ENCODE measurements around the gene KRT17.
"Not testable (repeated sequence)": the region's sequence is repeated elsewhere in the genome, so short reads cannot be mapped to it uniquely, and the experiment has no call there.

The KRT17 gene

DNA sequence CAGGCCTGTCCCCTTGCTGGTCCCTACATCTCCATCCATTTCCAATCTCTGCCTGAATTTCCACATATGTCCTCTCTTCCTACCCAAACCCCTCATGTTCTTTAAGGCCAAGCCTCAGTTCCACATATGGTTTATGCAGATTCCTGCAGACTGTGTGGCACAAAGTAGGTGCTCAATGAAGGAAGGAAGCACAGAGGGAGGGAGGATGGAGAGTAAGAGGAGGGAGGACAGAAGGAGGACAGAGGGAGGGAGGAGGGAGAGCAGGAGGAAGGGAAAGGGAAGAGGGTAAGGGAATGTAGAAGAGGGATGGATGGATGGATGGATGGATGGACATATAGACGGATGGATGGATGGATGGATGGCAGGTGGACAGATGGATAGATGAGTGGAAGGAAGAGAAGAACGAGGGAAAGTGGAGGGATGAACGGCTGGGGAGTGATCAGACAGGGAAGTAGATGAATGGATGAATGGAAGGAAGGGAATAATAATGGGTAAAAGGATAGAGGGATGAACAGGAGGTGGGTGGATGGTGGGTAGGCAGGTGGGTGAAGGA, 29.9 kb downstream of the KRT17 start:
- DNase-seq (ENCODE audit: low read depth, low spot score): no peak

DNA sequence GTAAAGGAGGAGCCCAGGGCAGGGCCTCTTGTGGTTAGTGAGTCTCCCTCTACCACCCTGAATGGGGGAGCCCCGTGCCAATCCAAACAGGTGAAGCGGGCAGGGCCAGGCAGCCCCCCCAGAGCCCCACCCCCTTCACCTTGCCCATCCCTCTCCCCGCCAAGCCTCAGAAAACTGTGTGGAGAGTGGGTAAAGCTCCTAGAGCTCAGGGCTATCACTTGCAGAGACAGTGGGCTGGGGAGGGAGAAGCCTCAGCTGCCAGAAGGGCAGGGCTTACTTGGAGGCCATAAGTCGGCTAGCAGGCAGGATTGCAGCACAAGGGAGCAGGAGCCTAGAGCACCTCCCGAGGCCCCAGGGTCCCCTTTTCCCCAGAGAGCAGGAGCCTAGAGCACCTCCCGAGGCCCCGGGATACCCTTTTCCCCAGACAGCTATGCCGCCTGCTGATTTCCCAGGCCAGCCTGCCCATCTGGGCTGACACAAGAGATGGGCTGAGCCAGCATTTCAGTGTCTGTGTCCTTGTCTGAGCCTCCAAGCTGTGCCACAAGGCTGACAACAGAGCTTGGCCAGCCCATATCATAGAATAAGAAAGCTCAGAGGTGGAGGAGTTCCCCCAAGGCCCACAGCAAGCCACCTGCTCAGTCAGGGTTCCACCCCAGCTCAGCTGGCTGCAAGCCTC, 30.9 kb downstream of the KRT17 start:
- DNase-seq (ENCODE audit: low read depth, low spot score): no peak

DNA sequence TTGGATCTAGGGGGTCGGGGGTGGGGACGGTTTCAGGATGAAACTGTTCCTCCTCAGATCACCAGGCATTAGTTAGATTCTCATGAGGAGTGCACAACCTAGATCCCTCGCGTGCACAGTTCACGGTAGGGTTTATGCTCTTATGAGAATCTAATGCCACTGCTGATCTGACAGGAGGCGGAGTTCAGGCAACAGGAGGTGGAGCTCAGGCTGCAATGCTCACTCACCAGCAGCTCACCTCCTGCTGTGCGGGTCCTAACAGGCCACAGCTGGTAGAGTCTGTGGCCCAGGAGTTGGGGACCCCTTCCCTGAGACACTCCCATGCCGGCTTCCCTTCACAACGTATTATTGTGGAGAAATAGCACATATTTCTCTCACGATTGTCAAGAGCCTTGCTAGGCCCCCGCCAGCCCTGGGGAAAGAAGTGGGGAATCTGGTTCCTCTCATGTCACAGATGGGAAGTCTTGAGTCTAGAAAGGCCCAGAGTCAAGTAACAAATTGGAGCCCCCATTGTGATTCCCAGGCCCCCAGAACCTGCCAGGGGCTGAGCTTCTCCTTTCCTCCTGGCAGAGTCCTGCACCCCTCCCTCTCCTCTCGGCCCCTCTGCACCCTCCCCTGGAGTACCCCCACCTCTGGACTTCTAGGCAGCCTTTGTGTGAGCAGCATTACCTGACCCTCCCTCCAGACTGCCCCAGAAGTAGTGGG, 31.6 kb downstream of the KRT17 start:
- no peak for DNase-seq (ENCODE audit: low read depth, low spot score)

DNA sequence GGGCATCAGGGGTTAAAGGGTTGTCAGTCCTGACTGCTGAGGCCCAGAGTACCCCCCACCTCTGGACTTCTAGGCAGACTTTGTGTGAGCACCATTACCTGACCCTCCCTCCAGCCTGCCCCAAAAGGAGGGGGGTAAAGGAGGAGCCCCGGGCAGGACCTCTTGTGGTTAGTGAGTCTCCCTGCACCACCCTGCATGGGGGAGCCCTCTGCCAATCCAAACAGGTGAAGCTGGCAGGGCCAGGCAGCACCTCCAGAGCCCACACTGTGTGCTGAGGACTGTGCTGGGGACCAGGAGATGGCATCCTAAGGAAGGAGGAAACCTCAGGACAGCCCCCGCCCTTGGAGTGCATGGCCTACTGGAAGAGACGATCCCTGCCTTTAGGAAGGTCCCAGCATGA, 35.1 kb downstream of the KRT17 start:
- DNase-seq (ENCODE audit: low read depth, low spot score): no peak

DNA sequence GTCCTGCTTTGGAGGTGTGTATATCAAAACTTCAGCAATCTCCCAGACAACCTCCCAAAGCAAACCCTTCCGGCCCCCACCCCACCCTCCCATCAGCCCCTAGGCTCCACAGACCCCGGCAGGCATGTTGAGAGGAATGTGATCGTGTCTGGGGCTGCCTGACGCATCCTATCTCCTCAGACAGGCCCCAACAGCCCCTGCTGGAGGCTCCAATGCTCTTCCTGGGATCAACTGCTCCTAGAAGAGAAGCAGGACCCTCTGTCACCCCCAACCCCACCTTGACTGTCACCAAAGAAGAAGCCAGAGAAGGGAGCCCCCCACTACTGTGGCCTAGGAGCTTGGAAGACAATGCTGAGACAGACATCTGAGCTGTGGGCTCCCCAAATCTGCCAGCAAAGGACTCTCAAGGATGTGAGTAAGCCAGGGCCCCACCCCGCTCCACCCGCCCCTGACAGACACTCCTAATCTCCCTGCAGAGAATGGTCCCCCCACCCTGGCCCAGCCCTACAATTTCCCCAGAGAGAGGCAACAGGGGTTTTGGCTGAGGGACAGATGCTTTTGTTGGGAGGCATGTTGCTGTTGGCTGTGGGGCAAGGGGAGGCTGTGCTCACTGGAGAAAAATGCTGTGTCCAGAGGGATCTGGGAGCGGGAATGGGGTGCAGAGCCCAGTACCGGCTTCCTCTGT, 36.1 kb downstream of the KRT17 start:
- no peak for DNase-seq (ENCODE audit: low read depth, low spot score)

DNA sequence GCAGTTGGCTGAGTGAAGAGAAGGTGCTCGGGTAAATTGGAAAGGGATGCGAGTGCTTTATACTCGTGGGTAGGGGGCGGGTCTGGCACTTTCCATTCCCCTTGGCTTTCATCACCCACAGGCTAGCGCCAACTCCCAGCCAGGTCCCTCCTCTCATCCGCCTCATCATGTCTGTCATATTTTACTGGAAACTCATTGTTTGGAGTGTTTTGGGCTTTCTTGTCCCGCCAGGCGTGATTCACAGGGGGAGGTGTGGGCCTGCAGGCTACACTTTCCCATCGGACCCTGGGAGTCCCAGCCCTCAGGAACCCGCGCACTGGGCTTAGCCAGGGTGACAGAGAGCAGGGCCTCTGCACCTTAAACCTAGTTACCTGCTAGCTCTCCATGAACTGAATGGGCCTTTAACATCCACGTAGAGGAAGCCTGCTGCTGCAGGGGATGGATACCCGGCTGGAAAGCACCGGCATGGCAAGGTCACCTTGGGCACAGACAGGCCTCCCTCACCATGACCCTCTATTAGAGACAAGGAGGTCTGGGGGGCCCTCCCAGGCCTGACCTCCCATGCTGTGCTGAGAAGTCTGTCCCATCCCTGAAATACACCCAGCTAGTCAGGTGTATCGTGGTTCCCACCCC, 37.4 kb downstream of the KRT17 start, which contains the start of gene KRT14:
Gene KRT14, minus strand, starts transcription at position 33 of the 633 bp plus-strand sequence. CDS start 61 bp downstream, outside the sequence.
- DNase-seq (ENCODE audit: low read depth, low spot score): no peak

DNA sequence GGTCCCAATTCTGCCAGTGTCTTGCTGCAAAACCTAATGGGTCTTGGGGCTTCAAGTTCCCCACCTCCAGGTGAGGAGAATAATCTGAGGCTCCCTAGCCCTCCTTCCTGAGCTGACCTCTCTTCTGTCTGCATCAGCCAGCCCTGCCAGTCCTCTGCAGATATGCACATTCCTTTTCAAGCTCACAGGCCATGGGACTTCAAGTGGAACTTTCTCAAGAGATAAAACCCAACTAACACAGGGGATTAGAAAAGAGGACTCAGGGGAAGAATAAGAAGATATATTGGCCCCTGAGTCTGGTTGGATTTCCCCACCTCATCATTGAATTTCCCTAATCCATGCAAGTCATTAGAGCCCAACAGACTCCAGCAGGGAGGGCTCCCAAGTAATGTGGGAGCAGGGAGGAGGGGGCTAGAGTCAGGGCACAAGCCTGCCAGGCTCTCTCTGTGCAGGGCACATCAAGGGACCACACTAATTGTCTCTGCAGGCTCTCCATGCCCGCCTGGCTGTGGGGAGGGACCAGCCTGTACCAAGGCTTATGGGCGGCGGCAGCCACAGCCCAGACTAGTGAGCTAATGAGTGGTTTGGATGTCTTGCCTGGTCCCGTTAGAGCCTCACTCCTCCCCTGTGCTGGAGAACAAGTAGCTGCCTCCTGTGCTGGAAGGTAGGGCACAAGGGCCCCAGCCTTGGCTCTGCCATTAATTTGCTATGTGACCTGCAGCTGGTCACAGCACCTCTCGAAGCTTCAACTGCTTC, 38.9 kb downstream of the KRT17 start:
- DNase-seq (ENCODE audit: low read depth, low spot score): no peak

DNA sequence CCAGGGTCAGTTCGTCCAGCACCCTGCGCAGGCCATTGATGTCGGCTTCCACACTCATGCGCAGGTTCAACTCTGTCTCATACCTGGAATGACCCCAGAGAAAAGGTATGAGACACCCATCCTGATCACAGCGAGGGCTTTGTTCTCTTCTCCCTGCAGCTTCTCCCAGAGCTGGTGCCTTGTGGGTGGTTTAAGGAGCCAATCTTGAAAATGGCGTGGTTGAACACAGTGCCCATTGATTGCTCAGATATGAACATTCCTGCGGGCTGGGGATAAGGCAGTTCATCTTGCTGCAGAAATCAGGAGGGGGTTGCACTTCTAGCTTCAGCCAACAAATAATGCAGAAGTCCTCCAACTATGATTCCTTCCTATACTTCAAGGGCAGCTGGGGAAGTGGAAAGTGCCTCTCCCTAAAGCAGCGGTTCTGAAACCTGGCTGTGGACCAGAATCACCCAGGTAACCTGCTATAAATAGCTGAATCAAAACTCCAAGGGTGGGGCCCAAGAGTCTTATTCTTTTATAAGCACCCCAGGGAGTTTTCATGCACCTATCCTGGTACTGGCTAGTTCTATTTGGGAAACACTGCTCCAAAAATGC, 39.9 kb downstream of the KRT17 start:
- not testable (repeated sequence) for DNase-seq (ENCODE audit: low read depth, low spot score)

DNA sequence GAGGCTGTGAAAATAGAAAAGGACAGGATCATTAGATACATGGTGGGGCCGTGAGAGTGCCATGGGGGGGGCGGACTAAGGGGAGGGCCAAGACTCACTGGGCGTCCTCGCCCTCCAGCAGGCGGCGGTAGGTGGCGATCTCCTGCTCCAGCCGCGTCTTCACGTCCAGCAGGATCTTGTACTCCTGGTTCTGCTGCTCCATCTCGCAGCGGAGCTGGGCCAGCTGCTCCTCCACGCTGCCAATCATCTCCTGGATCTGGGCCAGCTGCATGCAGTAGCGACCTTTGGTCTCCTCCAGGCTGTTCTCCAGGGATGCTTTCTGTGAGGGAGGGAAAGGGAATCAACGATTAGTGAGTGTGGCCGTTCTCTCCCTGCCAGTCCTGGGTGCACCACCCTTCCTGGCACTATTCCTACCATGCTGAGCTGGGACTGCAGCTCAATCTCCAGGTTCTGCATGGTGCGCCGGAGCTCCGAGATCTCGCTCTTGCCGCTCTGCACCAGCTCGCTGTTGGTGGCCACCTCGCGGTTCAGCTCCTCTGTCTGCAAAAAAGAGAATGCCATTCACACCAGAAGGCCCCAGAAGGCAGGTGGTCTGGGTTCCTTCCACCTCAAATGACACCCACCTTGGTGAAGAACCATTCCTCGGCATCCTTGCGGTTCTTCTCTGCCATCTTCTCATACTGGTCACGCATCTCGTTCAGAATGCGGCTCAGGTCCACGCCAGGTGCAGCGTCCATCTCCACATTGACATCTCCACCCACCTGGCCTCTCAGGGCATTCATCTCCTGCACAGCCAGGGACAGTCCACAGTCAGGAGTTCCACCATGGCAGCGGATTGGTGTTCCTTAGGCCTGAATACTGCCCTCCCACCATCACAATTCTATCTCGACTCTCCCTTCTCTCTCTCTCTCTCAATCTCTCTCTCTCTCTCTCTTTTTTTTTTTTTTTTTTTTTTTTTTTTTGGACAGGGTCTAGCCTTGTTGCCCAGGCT, 40.9 kb downstream of the KRT17 start:
- DNase-seq (ENCODE audit: low read depth, low spot score): no peak

DNA sequence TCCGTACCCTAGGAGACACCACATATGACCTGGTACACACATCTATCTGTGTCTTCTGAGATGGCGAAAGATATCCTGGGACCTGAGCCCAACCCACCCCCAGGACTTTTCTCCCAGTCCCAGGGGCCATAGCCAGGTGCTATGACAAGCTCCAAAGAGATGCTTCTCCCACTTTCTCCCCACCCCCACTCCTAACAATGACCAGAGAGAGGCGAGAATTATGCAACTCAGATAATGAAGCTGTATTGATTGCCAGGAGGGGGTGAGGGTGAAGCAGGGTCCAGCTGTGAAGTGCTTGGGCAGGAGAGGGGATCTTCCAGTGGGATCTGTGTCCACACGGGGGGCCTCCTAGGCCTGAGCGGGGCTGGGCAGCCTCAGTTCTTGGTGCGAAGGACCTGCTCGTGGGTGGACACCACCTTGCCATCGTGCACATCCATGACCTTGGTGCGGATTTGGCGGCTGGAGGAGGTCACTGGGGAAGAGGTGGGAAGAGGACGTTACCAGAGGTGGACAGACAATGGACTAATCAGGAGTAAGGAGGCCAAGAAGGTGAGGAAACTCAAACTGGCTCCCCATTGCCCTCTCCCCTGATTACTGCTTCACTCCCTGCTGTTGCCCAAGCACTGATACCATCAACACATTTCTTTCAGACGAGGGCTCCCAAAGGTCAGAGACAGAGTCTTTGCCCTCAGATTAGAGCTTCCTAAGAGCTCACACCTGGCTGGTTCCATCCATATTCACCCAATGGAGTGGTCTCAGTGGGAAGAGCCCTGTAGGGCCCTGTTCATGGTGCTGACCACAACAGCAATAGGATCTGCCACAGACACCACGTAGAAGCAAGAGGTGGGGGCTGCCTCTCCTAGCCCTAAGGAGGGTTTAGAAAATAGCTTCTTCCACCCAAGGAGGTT, 42.1 kb downstream of the KRT17 start:
- not testable (repeated sequence) for DNase-seq (ENCODE audit: low read depth, low spot score)

DNA sequence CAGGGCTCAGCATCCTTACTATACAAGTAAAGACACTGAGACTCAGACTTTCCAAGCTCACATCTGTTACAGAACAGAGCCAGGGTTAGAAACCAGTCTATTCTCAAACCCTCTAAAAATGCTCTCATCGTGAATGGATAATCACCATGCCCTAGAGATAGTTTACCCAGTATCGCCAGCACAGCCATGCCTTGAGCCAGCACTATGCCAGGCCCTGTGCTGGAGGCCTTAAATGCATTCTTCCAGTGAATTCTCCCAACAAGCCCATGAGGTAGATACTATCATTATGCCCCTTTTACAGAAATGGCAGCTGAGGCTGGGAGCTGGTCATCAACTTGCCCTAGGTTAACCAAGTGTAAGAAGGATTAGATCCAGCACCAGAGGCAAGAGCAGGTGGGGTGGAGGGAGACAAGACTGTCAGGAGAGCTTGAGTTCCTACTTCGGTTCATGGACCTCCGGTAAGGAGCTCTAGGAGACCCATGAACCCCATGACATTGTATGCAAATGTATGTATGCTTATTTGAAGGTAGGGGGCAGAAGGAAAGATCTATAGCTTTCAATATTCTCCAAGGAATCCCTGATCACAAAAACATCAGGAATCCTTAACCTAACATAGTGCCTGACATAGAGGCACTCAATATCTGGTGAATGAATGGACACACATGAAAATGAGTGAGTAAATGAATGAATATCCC, 42.9 kb downstream of the KRT17 start:
- DNase-seq (ENCODE audit: low read depth, low spot score): no peak

DNA sequence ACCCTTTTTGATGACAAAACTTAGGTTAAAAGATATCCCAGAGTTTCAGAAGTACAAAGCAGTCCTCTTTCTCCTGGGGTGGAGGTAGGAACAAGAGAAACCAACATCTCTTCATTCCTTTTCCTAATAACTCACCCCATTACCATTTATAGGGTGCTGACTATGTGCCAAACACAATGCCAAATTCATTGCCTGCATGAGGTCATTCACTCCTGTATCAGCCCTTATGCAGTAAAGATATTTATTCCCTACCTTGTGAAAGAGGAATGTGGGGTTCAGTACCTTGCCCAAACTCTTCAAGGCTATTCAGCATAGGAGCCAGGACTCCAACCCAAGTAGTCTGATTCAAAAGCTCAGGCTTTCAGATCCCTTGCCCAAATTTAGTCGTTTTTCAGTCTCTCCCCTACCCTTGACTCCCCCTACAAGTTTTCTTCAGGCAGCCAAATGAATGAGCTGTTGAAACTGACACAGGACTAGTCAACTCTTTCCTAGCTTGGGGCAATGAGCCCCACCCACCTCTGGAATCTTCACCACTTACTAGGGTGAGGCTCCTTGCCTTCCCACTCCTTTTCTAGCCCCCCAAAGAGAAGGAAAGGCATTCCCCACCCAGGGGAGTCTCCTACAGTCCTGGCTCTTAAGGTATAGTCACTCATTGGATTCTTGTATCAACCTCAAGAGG, 43.5 kb downstream of the KRT17 start:
- no peak for DNase-seq (ENCODE audit: low read depth, low spot score)

DNA sequence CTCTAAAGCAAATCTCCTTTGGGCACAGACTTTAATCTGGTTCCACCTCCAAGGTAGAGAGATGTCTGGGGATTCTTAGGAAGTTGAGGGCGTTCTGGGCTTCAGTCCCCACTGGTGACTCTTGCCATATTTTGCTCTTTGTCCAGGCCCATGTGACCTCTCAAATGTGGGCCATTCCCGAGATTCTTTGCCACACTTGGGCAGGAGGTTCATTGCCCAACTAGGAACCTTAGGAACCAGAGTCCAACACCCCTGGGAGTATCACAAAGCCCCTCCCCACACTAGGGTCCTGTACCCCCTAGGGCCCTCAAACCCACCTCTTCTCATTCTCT, 44.2 kb downstream of the KRT17 start:
- no peak for DNase-seq (ENCODE audit: low read depth, low spot score)

DNA sequence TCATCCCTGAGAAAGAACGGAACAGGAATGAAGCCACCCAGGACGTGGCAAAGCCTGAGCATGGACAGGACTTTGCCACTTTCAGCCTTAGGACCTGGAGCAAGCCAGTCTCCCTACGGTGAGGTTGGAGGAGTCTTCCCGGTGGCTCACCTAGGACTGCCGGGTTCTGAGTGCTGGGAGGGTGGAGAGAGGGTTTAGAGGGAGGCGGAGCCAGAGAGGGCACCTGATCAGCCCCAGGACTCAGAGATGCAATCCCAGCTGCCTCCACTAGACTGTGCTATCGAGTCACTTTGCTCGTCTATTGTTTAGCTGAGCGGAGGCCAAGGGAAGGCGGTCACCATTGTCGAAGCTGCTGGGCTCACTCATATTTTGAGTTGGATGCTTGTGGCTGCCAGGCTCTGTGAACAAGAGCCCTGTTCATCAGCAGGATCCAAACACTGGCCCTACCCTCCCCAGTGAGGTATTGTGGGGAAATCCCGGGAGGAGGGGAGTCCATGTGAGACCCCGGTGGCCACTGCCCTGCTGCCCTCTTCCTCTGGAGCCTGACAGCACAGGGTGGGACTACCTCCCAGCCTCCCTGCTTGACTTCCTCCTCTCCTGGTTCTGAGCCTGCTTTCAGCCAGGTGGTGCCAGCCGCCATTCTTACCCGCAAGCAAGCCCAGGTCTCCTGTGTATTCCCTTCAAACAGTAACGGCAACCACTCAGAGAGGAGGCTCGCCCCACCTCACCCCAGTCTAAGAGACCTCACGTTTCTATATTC, 44.7 kb downstream of the KRT17 start:
- DNase-seq (ENCODE audit: low read depth, low spot score): peak; percentile 16

DNA sequence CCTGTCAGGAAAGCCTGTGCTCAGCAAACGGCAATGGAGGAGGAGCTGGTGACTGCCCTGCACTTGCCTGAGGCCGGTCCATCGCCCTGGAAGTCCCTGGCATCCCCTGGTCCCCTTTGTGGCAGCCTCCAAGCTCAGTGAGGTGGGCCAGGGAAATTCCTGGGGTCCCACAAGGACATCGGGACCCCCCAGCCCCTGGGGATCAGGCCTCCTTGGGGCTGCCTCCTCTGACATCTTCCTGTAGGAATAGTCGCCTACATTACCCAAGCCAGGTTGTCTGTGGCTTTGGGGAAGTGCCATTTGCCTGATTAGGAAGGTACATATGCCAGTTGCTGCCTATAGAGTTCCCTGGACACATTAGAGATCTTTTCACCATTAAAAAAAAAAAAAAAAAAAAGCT, 45.4 kb downstream of the KRT17 start:
- no peak for DNase-seq (ENCODE audit: low read depth, low spot score)

DNA sequence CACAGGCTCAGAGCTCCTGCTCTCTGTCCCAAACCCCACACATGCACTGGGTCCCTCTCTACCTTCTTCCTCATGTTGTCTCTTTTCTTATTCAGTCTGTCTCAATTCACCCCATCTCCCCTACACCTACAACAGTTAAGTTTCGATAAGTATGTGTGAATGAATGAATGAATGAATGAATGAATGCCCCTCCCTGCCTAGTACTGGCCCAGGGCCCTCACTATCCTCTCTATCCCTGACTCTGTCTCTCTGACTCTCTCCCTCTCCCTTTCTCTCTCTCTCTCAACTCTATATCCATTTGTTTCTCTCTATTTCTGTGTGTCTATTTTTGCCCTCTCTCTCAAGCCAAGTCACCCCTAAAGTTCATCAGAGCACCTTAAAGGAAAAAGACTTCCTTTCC, 45.8 kb downstream of the KRT17 start:
- DNase-seq (ENCODE audit: low read depth, low spot score): no peak

DNA sequence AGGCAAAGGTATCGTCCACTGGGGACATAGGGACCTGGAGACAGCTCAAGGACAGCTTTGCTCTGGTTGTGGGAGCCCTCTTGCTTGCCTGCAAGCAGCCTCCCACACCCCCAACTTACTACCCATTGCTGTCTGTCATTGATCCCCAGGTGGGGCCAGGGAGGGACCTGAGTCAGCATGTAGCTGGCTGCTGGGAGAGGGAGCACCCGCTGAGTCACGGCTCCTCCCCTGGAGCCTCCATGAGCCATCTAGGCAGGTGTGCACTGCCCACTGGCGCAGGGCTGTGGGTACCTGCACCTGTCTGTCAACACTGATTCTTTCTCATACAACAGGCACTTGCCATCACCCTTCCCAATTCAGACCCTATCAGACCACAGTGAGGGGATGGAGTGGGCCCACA, 47.6 kb downstream of the KRT17 start:
- DNase-seq (ENCODE audit: low read depth, low spot score): not testable (repeated sequence)

Data from activated CD4-positive, CD25-positive, alpha-beta regulatory T cell treated with anti-CD3 and anti-CD28 coated beads, Interleukin-2, amount 50 U/mL, for 16 hours (primary cell).